Endothelial cell (in vitro differentiated cells): ENCODE data around the gene KRT84. TPM values are rescaled to one million over a fixed set of nuclear protein-coding genes. Genes with fewer than 3 reads are reported as not detected.

Experiments used
- DNase-seq: peaks from one replicate; pipeline ENCODE4 v3.0.0; 2021; ENCODE audit warnings: low spot score
- H3K27ac Mint-ChIP-seq: one replicate; pipeline ENCODE4 v1.8.0; 2021; ENCODE audit warnings: mixed read lengths, inconsistent platforms; ENCODE audit not compliant: unreplicated experiment
- H3K27me3 Mint-ChIP-seq: one replicate; pipeline ENCODE4 v1.8.0; 2021; ENCODE audit warnings: mild to moderate bottlenecking, moderate library complexity, mixed read lengths, inconsistent platforms; ENCODE audit not compliant: unreplicated experiment
- H3K36me3 Mint-ChIP-seq: one replicate; pipeline ENCODE4 v1.8.0; 2021; ENCODE audit warnings: mild to moderate bottlenecking, low read depth, mixed read lengths, inconsistent platforms; ENCODE audit not compliant: unreplicated experiment
- H3K4me1 Mint-ChIP-seq: one replicate; pipeline ENCODE4 v1.8.0; 2021; ENCODE audit warnings: mild to moderate bottlenecking, mixed read lengths, inconsistent platforms; ENCODE audit not compliant: unreplicated experiment
- H3K4me3 Mint-ChIP-seq: one replicate; pipeline ENCODE4 v1.8.0; 2021; ENCODE audit warnings: mild to moderate bottlenecking, mixed read lengths, inconsistent platforms; ENCODE audit not compliant: unreplicated experiment
- H3K9me3 Mint-ChIP-seq: one replicate; pipeline ENCODE4 v1.8.0; 2021; ENCODE audit warnings: mixed read lengths, inconsistent platforms; ENCODE audit not compliant: unreplicated experiment
- total RNA-seq: library from RNA; stranded (reverse); fragmentation: NEBNext Ultra II Directional; extraction: Animal tissue kit (Norgen Biotek cat#: 25700); gene quantifications from one replicate; pipeline ENCODE4 v1.2.1, GENCODE V29; 2021; ENCODE audit not compliant: unreplicated experiment
- TF ChIP-seq, protein P1 (sequence below): fragments of 200-600 bp; sonication (generic); IDR thresholded peaks from one replicate; pipeline ENCODE4 v1.5.0; 2021; ENCODE audit warnings: antibody characterized with exemption; ENCODE audit not compliant: unreplicated experiment

KRT84 gene
- total RNA-seq, 1 donor from 2014 or later, result not detected

DNA sequence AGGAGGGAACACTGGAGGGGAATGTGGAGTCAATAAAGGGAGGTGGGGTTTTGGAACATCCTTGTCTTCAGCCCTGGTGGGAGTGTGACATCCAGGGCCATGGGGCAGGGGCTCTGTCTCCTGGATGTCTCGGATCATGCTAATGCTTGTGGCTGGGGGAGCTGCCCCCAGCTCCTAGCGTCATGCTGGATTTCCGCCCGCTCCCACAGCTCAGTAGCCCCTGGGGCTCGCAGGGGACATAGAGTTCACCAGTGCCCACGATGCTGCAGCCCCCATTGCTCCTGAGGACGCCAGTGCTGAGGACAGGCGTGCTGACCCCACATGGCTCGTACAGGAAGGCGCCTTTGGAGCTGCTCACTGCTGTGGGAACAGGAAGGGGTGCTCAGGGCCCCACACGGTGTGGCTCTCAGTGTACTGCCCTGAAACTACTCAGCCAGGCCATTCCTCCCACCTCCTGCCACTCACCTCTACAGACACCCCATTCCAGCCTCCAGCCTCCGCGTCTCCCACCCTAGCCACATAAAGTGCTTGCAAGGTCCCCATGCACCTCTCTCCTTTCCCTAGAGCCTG, 9.5 kb upstream of the KRT84 start:
- H3K4me3 Mint-ChIP-seq, result no peak overlapping the region
- no peak for DNase-seq
- H3K36me3 Mint-ChIP-seq, result no peaks in the 10 kb centered on the region
- no peaks in the 10 kb centered on the region for H3K9me3 Mint-ChIP-seq
- H3K27ac Mint-ChIP-seq, result no peak overlapping the region
- TF ChIP-seq, protein P1, sequence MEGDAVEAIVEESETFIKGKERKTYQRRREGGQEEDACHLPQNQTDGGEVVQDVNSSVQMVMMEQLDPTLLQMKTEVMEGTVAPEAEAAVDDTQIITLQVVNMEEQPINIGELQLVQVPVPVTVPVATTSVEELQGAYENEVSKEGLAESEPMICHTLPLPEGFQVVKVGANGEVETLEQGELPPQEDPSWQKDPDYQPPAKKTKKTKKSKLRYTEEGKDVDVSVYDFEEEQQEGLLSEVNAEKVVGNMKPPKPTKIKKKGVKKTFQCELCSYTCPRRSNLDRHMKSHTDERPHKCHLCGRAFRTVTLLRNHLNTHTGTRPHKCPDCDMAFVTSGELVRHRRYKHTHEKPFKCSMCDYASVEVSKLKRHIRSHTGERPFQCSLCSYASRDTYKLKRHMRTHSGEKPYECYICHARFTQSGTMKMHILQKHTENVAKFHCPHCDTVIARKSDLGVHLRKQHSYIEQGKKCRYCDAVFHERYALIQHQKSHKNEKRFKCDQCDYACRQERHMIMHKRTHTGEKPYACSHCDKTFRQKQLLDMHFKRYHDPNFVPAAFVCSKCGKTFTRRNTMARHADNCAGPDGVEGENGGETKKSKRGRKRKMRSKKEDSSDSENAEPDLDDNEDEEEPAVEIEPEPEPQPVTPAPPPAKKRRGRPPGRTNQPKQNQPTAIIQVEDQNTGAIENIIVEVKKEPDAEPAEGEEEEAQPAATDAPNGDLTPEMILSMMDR, result no peak
- no peaks in the 10 kb centered on the region for H3K4me1 Mint-ChIP-seq
- H3K27me3 Mint-ChIP-seq, result peaks cover 4% of the 10 kb centered on the region

GRCh38 chr12:52392465-52393007, 7.1 kb upstream of the KRT84 start:
- TF ChIP-seq, protein P1, result no peak
- Mint-ChIP-seq H3K4me1 (no peaks in the 10 kb centered on the region), H3K36me3 (no peaks in the 10 kb centered on the region), H3K4me3 (no peak overlapping the region), H3K9me3 (no peaks in the 10 kb centered on the region), H3K27me3 (peaks cover 4% of the 10 kb centered on the region), H3K27ac (no peak overlapping the region)
- DNase-seq, result no peak

DNA sequence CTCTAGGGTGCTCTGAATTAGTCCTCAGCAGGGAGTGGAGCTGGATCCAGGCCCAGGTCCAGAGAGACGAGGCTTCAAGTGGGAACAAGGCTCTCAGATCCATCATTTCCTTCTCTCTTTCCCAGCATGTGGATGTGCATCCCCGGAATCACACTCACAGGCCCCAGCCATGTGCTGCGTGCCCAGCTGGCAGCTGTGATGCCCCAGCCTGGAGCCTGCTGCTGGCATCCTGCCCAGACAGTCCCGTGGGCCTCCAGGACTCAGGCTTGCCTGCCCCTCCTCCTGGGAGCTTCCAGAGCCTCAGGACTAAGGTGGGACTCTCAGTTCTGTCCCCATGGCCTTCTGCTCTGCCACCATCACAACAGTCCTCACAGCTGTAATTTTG, 6.2 kb upstream of the KRT84 start:
- Mint-ChIP-seq H3K27ac (no peak overlapping the region), H3K9me3 (no peaks in the 10 kb centered on the region), H3K4me3 (no peak overlapping the region), H3K36me3 (no peaks in the 10 kb centered on the region), H3K27me3 (peaks cover 4% of the 10 kb centered on the region), H3K4me1 (no peaks in the 10 kb centered on the region)
- TF ChIP-seq, protein P1, result no peak
- DNase-seq, result no peak

GRCh38 chr12:52390739-52391617, 5.5 kb upstream of the KRT84 start:
- Mint-ChIP-seq H3K36me3 (no peaks in the 10 kb centered on the region), H3K4me1 (no peaks in the 10 kb centered on the region), H3K4me3 (no peak overlapping the region), H3K9me3 (no peaks in the 10 kb centered on the region), H3K27me3 (peaks cover 4% of the 10 kb centered on the region), H3K27ac (no peak overlapping the region)
- TF ChIP-seq, protein P1, result peak; percentile 79
- DNase-seq, result peak; percentile 47
